HG03565 (cell line): ENCODE measurements around the gene PAWR.
"Not testable (repeated sequence)": the region's sequence is repeated elsewhere in the genome, so short reads cannot be mapped to it uniquely, and the experiment has no call there.

Experiments
- ATAC-seq: cut with Tn5 transposase; IDR thresholded peaks from one replicate; pipeline ENCODE4 v1.9.1; 2021; ENCODE audit warnings: mild to moderate bottlenecking, moderate library complexity; ENCODE audit not compliant: unreplicated experiment

PAWR gene

DNA sequence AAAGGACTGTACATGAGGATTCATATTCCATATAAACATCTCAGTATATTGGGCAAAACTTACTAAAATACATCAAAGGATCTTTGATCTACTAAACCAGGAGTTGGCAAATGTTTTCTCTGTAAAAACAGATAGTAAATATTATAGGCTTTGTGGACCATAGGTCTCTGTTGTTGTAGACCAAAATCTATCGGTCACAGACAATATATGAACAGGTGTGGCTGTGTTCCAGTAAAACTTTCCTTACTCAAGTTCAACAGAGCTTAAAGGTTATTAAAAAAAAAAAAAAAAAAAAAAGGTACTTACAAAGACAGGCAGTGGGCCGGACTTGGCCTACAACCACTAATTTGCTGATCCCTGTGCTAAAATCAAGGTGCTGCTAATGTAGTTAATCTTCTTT is 40.3 kb downstream of the PAWR start:
- no peak for ATAC-seq

DNA sequence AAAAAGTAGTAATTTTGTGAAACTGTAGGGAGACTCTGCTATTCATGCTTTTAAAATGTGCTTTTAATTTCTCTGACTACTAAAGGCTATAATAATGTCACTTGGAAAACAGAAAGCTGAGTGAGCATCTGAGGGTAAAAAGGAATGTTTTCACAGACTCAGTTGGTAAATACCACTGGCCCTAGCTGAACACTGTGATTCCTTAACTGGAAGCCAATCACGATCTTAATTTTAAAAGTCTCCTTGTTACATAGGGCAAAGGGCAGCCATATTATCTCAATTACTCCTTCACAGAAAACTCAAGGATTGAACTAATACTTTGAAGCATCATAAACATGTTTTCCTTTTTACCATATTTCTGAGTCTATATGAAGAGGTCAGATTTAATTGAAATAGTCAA is 41.9 kb downstream of the PAWR start:
- no peak for ATAC-seq

DNA sequence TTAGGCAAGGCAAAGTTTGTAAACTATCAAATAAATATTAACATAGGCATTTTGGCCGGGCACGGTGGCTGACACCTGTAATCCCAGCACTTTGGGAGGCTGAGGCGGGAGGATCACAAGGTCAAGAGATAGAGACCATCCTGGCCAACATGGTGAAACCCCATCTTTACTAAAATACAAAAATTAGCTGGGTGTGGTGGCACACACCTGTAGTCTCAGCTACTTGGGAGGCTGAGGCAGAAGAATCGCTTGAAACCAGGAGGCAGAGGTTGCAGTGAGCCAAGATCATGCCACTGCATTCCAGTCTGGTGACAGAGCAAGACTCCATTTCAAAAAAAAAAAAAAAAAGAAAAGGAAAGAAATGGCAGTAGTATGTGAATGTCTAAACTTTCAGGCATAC is 43.9 kb downstream of the PAWR start:
- not testable (repeated sequence) for ATAC-seq

DNA sequence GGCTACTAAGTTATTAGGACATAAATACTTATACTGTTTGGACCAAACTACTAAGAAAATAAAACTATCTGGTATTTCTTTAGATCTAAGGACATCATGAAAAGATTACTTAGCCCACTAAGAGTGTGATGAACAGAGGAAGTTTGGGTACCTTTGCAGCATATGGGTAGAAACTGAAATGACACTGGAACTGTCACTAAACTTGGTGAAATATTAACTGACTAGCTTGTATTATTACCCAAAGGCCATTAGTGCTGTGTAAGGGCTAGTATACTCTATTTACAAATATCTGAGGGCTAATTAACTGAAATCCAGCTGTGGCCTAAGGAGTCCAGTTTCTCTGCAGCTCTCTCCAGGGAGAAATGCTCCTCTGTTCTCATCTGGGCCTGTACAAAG is 45.5 kb downstream of the PAWR start:
- ATAC-seq: peak; percentile 87

DNA sequence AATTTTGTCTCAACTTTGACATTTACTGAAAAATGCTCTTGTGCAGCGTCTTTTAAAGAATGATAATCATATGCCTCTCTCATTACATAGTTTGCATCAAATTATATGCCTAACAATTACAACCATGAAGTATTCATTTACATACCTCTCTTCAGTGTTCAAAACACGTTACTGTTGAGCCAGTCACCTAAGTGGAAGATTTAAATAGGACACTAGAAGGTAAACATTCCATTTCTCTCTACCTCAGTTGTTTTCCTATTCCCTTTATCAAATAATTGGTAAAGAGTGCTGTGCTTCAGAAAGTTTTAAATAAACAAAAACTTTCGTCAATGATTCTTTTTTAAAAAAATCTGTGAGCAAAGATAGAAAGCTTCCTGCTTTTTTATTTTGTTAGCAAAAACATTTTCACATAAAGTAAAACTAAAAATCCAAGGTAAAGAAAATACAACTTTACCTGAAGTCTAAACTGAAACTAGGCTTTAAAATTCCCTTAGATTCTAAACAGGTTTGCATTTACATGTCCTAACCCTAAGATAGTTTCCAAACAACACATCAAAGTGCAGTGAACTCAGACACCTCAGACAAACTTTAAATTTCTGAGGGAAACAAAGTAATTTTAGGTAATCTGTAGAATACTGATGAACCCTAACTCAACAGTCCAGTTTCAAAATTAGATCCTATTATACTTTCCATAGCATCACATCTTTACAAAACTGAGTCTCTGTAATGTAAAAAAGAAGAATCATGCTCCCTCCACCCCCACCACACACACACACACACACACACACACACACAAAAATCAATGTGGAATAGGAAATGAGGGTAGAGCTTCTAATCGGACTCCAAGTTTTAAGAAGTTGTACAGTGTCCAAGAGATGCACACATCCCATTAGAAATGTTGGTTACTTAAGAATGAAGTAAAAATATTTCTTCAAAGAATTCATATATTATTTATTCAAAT is 46.2 kb downstream of the PAWR start:
- ATAC-seq: no peak

DNA sequence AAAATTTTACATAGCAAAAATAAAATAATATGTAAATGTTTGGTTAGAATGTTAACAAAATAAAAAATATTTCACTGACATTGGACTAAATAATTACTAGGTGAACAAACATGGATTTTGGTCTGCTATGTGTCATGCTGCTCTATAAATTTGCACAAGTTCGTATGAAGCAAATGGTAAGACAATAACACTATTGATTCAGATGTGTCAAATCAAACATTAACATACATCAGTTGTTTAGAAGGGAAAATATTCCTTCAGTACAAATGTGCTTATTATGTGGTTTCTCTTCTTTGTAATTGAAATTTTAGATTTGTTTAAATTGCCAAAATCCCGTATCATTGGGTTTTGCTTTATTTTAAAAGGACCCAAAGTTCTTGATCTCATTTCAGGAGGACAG is 46.9 kb downstream of the PAWR start:
- no peak for ATAC-seq

DNA sequence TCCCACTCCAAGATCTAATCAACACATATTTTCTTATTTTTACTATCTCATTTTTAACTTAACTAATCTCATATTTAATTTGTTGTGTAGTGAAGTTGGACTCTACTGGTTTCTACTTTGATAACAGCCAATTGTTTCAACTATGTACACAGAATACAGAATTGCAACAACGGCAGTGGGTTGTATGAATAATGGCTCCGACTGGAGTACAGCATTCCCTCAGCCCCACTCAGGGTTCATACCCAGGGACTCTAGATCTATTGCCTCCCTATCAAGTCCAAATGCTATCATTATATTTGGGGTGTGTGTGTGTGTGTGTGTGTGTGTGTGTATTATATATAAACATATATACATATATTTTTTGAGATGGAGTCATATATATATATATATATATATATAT is 52.3 kb downstream of the PAWR start:
- ATAC-seq: no peak

DNA sequence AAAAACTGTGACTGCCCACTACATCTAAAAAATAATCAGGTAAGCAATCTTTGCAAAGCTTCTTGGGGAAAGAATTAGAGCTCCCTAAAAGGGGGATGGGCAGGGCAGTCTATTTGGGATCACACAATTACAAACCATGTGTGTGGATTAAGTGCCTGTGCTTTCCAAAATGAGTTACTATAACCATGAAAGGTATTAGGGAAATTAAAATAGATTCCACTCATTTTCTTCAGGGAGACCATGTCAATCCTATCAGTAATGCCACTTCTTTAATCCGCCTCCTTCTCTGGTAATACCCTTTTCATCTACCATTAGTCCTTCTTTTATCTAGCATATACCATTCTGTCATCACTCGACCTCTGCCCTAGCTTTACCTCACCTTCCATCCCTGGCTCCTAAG is 53.7 kb downstream of the PAWR start:
- ATAC-seq: no peak

DNA sequence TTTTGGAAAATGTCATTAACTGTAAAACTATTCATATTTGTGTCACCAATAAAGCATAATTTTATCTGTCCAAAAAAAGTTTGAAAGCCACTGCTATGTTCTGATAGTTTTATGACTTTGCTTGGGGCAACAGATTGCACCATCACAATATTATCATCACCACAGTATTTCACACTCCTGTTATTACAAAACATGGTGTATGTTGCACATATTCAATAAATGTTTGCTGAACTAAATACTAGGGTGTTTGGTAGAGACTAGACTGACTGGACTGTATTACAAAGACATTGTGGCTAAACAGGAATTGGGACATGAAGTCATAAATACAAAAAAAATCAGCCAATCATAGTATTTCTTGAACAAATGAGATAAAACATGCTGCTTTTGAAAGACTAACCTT is 55.1 kb downstream of the PAWR start:
- no peak for ATAC-seq

DNA sequence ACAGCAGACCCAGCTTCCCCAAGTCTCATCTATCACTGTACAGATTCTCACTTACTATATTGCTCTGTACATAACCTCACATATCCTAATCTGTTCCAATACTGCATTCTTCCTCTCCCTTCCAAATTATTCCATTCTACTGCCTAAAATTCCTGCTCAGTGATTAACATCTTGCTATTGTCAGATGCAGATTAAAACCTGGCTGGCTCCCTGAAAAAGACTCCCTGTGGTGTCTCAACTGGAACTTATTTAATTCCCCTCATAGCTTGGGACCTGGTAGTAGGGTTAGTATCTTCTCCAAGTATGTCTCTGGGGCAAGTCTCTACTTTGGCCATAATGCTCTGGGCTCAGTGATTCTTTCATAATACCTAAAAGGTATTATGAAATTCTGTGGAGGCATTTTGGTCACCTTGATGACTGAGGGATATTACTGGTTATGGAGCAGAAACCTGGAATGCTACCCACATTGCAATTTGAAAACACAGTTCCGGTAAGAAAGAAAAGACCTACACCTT is 55.8 kb downstream of the PAWR start:
- no peak for ATAC-seq

DNA sequence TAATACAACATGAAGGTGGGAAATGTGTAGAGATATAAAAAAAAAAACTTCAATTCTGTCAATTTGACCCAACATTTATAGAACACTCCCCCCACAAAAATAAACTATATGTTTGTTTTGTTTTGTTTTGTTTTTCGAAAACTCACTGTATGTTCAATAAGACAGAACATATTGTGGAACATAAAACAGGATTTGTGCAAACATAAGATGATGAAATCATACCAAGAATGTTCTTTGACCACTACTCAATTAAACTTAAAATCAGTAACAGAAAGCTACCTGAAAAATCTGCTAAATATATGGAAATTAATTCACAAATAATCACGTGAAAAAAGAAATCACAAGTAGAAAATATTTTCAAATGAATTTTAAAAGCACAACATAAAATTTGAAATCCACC is 61.2 kb downstream of the PAWR start:
- ATAC-seq: no peak

DNA sequence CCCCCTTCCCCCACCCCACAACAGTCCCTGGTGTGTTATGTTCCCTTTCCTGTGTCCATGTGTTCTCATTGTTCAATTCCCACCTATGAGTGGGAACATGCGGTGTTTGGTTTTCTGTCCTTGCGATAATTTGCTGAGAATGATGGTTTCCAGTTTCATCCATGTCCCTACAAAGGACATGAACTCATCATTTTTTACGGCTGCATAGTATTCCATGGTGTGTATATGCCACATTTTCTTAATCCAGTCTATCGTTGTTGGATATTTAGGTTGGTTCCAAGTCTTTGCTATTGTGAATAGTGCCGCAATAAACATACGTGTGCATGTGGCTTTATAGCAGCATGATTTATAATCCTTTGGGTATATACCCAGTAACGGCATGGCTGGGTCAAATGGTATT is 64.0 kb downstream of the PAWR start:
- ATAC-seq: not testable (repeated sequence)

DNA sequence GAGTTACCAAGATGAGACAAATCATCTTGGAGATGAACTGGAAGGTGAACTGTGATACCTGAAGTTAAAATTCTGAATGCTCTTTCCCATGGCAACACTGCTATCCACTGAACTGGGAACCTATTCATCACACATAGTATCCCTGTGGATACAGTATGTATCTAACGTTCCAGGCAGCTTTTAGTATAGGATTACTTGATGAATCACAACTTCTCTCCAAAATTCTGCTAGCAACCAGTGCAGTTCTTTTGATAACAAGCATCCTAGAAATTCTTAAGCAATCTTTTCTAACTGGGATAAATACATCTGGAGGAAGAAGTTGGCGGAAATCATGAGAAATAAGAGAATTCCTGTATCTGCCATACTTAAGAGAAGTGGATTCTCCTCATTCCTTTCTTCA is 66.4 kb downstream of the PAWR start:
- no peak for ATAC-seq

DNA sequence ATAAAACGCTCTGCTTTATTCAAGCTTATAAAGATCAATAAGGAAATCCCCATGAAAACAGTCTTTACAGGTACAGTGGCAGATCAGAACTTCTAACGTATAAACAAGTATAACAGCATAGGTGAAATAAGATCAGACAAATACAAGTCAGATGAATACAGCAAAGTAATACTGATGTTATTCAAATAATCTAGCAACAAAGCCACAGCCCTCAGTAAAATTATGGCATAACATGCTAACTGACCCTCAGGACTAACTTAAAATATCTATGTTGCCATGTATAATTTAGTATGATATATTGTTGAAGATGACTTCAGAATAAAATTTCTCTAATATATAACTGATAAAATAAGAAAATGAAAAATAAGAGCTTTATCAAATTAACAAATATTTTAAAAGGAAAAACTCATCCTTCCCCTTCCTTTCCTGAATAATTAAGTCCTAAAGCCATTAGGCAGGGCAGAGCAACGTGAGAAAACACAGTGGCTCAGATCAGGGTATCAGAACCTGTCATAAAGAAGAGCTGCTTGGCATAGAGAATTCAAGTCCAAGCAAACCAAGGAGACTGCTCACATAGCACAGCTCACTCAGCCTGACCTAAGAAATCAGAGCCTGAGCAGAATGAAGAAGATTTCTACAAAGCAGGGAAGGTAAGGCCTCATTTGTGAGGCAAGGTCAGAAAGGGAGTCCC is 70.7 kb downstream of the PAWR start:
- no peak for ATAC-seq

DNA sequence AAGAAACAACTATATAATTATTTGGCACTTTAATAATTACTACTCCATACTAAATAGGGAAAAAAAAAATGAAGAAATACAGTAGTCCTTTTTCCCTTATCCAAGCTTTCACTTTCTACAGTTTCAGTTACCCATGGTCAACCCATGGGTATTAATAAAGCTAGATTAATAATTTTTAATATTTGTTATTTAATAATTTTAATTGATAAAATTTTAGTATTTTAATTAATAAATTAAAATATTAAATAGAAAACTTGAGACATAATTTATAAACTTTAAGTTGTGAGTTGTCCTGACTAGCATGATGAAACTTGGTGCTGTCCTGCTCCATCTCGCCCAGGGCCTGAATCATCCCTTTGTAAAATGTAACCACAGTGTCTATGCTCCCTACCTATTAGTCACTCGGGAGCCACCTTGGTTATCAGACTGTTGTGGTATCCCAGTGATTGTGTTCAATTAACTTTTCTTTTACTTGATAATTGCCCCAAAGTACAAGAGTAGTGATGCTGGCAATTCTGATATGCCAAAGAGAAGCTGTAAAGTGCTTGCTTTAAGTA is 71.8 kb downstream of the PAWR start:
- no peak for ATAC-seq

DNA sequence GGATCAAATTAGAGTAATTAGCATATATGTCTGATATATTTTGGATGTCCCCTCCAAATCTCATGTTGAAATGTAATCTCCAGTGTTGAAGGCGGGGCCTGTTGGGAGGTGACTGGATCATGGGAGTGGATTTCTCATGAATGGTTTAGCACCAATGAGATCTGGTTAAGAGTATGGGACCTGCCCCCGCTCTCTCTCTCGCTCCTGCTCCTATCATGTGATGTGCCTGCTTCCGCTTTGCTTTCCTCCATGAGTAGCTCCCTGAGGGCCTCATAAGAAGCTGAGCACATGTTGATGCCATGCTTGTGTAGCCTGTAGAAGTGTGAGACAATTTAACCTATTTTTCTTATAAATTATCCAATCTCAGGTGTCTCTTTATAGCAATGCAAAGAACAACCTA is 73.1 kb downstream of the PAWR start:
- no peak for ATAC-seq

DNA sequence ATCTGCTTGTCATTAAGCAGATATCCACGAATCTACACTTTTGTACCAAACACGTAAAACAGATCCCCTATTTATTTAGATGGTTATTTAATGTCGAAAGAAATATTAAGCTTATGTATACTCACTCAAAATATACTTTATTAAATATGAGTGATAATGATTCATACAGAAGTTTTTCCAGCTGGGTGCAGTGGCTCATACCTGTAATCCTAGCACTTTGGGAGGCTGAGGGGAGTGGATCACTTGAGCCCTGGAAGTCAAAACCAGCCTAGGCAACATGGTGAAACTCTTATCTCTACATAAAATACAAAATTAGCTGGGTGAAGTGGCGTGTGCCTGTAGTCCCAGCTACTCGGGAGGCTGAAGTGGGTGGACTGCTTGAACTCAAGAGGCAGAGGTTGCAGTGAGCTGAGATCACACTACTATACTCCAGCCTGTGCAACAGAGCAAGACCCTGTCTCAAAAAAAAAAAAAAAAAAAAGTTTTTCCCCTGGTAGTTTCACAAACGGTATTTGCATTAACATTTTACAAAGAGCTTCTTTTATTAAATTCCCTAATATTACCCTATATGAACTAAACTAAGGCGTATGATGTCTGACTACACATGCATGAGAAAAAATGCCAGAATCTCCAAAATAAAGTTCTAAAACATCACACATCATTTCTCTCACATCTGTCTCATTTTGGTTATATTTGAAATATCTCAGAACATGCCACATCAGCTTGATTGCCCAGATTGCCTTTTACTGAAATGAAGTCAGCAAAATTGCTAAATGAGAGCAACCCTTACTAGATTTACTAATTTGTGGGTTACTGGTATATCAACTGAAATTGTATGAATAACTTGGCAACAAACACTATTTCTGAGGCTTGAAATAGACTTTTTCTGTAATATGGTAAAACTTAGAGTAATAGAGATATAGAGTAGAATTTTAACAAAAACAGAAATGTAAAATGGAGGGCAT is 74.9 kb downstream of the PAWR start:
- ATAC-seq: peak; percentile 51

DNA sequence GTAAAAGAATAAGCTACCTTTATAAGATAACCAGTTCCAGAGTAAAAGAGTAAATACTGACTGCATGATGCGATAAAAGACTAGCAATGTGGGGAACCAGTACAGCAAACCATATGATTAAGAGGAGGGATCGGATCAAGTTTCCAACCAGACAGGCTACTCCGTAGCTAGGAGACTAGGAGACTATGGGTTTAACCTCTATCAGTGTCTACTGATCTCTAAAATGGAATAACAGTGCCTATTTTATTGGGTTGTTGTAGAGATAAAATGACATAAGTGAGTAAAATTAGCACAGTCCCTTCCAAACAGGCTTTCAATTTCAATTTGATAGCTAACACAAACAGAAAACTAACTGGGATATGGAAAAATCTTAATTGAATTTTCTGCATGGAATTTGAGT is 76.0 kb downstream of the PAWR start:
- ATAC-seq: no peak

DNA sequence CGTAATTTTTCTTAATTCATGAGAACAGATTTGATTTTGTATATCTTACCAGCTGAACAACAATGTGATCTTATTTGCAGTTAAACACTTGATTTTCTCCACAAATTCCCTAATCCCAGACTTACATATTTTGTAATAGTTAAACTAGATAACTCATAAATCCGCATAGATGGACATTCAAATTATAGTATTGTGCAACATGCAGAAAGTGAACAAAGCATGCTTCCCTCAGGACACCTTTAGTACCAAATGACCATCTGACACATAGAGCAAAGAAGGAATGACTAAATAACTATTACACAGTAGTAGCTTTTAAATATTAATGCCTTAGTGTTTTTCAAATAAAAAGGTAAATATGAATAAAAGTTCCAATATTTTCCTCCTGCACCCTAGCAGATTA is 88.9 kb downstream of the PAWR start:
- no peak for ATAC-seq

DNA sequence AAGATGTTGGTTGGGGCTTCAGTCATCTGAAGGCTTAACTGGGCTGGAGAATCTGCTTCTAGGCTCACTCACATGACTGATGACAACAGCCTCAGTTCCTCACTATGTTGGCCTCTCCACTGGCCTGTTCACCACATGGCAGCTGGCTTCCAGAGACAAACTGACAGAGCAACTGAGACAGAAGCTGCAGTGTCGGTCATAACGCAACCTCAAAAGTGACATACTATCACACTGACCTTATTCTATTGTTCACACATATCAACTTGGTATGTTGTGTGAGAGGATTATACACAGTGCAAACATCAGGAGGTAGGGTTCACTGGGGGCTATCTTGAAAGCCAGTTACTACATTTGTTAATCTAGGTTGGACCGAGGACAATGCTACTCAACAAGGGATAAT is 92.9 kb downstream of the PAWR start:
- no peak for ATAC-seq
